H9 (cell line): ENCODE results near the gene SAG. TPM values are rescaled to one million over a fixed set of nuclear protein-coding genes. Genes with fewer than 3 reads are reported as not detected.

Experiments used
- DNase-seq: peaks from one replicate; pipeline ENCODE4 v3.0.0-alpha.2; 2017
- H2AFZ ChIP-seq: one replicate; pipeline ENCODE4 v1.6.1; 2013; ENCODE audit warnings: mild to moderate bottlenecking, low read length, control low read depth, moderate library complexity
- H2AK5ac ChIP-seq: 2 replicates; pipeline ENCODE4 v1.6.1; 2013; ENCODE audit warnings: low read length, control low read depth, mixed read lengths; ENCODE audit not compliant: insufficient read length
- H2BK120ac ChIP-seq: one replicate; pipeline ENCODE4 v1.6.1; 2013; ENCODE audit warnings: low read depth, mild to moderate bottlenecking, low read length, control low read depth, inconsistent platforms; ENCODE audit not compliant: poor library complexity, severe bottlenecking
- H2BK12ac ChIP-seq: 2 replicates; pipeline ENCODE4 v1.6.1; 2013; ENCODE audit warnings: low read length, control low read depth, mixed read lengths, low read depth; ENCODE audit not compliant: insufficient read length
- H2BK15ac ChIP-seq: 2 replicates; pipeline ENCODE4 v1.6.1; 2013; ENCODE audit warnings: low read depth, low read length, control low read depth
- H2BK20ac ChIP-seq: one replicate; pipeline ENCODE4 v1.6.1; 2013; ENCODE audit warnings: low read depth, mild to moderate bottlenecking, low read length, control low read depth, inconsistent platforms; ENCODE audit not compliant: poor library complexity, severe bottlenecking
- H2BK5ac ChIP-seq: 2 replicates; pipeline ENCODE4 v1.6.1; 2013; ENCODE audit warnings: low read length, control low read depth, mixed read lengths; ENCODE audit not compliant: insufficient read length
- H3K14ac ChIP-seq: 2 replicates; pipeline ENCODE4 v1.6.1; 2013; ENCODE audit warnings: low read length, control low read depth; ENCODE audit not compliant: insufficient read depth
- H3K18ac ChIP-seq: 2 replicates; pipeline ENCODE4 v1.6.1; 2013; ENCODE audit warnings: low read depth, mild to moderate bottlenecking, mixed read lengths, low read length, control low read depth; ENCODE audit not compliant: insufficient read length
- H3K23ac ChIP-seq: 2 replicates; pipeline ENCODE4 v1.6.1; 2013; ENCODE audit warnings: low read length, control low read depth, mixed read lengths, low read depth; ENCODE audit not compliant: insufficient read length
- H3K23me2 ChIP-seq: 2 replicates; pipeline ENCODE4 v1.6.1; 2013; ENCODE audit warnings: low read depth, mild to moderate bottlenecking, mixed read lengths, low read length, control low read depth; ENCODE audit not compliant: insufficient read length, poor library complexity, severe bottlenecking
- H3K27ac ChIP-seq: 2 replicates; pipeline ENCODE4 v1.5.1; 2013; ENCODE audit warnings: low read length, control low read depth, mixed read lengths, low read depth; ENCODE audit not compliant: insufficient read length
- H3K27me3 ChIP-seq: 2 replicates; pipeline ENCODE4 v1.6.1; 2013; ENCODE audit warnings: low read length, control low read depth, inconsistent platforms; ENCODE audit not compliant: insufficient read depth
- H3K4ac ChIP-seq: 2 replicates; pipeline ENCODE4 v1.6.1; 2013; ENCODE audit warnings: low read depth, mild to moderate bottlenecking, control low read depth, inconsistent platforms, low read length, moderate library complexity
- H3K4me1 ChIP-seq: 2 replicates; pipeline ENCODE4 v1.6.1; 2013; ENCODE audit warnings: low read length, control low read depth, inconsistent platforms; ENCODE audit not compliant: insufficient read depth
- H3K4me2 ChIP-seq: 2 replicates; pipeline ENCODE4 v1.6.1; 2013; ENCODE audit warnings: low read length, control low read depth, mixed read lengths; ENCODE audit not compliant: insufficient read length, insufficient read depth
- H3K56ac ChIP-seq: 2 replicates; pipeline ENCODE4 v1.6.1; 2013; ENCODE audit warnings: low read depth, mild to moderate bottlenecking, mixed read lengths, low read length, control low read depth; ENCODE audit not compliant: insufficient read length
- H3K79me1 ChIP-seq: 2 replicates; pipeline ENCODE4 v1.6.1; 2013; ENCODE audit warnings: low read depth, mild to moderate bottlenecking, moderate library complexity, low read length, control low read depth, inconsistent platforms; ENCODE audit not compliant: insufficient read depth, poor library complexity, severe bottlenecking
- H3K79me2 ChIP-seq: 2 replicates; pipeline ENCODE4 v1.6.1; 2013; ENCODE audit warnings: low read length, control low read depth, inconsistent platforms; ENCODE audit not compliant: insufficient read depth
- H3K9ac ChIP-seq: 2 replicates; pipeline ENCODE4 v1.6.1; 2013; ENCODE audit warnings: low read length, control low read depth, mixed read lengths; ENCODE audit not compliant: insufficient read length; ENCODE audit errors: extremely low read depth
- H3K9me3 ChIP-seq: one replicate; pipeline ENCODE4 v1.6.1; 2013; ENCODE audit warnings: low read depth, low read length, inconsistent platforms; ENCODE audit not compliant: control insufficient read depth
- H3T11ph ChIP-seq: one replicate; pipeline ENCODE4 v1.6.1; 2013; ENCODE audit warnings: mild to moderate bottlenecking, low read length, control low read depth, inconsistent platforms
- H4K20me1 ChIP-seq: one replicate; pipeline ENCODE4 v1.6.1; 2013; ENCODE audit not compliant: control insufficient read depth, insufficient read length, insufficient read depth
- H4K5ac ChIP-seq: 2 replicates; pipeline ENCODE4 v1.6.1; 2013; ENCODE audit warnings: low read depth, mild to moderate bottlenecking, mixed read lengths, low read length, control low read depth; ENCODE audit not compliant: insufficient read length
- H4K8ac ChIP-seq: replicated peaks from 2 replicates; pipeline ENCODE4 v1.6.1; 2013; ENCODE audit warnings: low read length, control low read depth, mixed read lengths, low read depth; ENCODE audit not compliant: insufficient read length
- H4K91ac ChIP-seq: 2 replicates; pipeline ENCODE4 v1.6.1; 2013; ENCODE audit warnings: low read depth, mild to moderate bottlenecking, moderate library complexity, mixed read lengths, low read length, control low read depth; ENCODE audit not compliant: insufficient read length
- H3K27ac Mint-ChIP-seq, 3 experiments: 2 replicates in 2 of 3; 3 replicates in 1 of 3; pipeline ENCODE4 v1.8.0; 2020 to 2021; ENCODE audit warnings: mixed read lengths in 3 of 3, mild to moderate bottlenecking in 1 of 3, moderate library complexity in 1 of 3
- H3K27me3 Mint-ChIP-seq: 2 replicates; pipeline ENCODE4 v1.8.0; 2021; ENCODE audit warnings: low read depth, mild to moderate bottlenecking, moderate library complexity, mixed read lengths
- H3K36me3 Mint-ChIP-seq, 3 experiments: 2 replicates in 2 of 3; 3 replicates in 1 of 3; pipeline ENCODE4 v1.8.0; 2020 to 2021; ENCODE audit warnings: low read depth in 3 of 3, mixed read lengths in 3 of 3; ENCODE audit not compliant: insufficient read depth in 1 of 3
- H3K4me1 Mint-ChIP-seq, 2 experiments: 2 replicates each; pipeline ENCODE4 v1.8.0; 2020; ENCODE audit warnings: mixed read lengths in 2 of 2
- H3K4me3 Mint-ChIP-seq, 2 experiments: 2 replicates in 1 of 2; 3 replicates in 1 of 2; pipeline ENCODE4 v1.8.0; 2020 to 2021; ENCODE audit warnings: mild to moderate bottlenecking in 2 of 2, mixed read lengths in 2 of 2, moderate library complexity in 1 of 2
- H3K9me3 Mint-ChIP-seq, 2 experiments: 2 replicates in 1 of 2; 3 replicates in 1 of 2; pipeline ENCODE4 v1.8.0; 2020; ENCODE audit warnings: mild to moderate bottlenecking in 2 of 2, mixed read lengths in 2 of 2, moderate library complexity in 1 of 2
- CTCF ChIP-seq: fragments of 200-600 bp; sonication (generic); conservative IDR thresholded peaks from 3 replicates; pipeline ENCODE4 v1.8.0; 2021; ENCODE audit warnings: antibody characterized with exemption, mild to moderate bottlenecking
- WGBS: extraction: QIAGEN DNeasy Blood & Tissue Kit; methylation state at CpG from one replicate; pipeline ENCODE4 v1.1.7; 2013; ENCODE audit warnings: missing lambda C conversion rate, low lambda C conversion rate, mixed read lengths; ENCODE audit not compliant: insufficient read length; ENCODE audit errors: extremely low coverage; 5-methylcytosine and 5-hydroxymethylcytosine counted together
- total RNA-seq: library from RNA; stranded (reverse); gene quantifications from 2 replicates; pipeline ENCODE4 v1.2.1, GENCODE V29; 2021

Gene SAG
- total RNA-seq, 1 experiment from 2014 or later, result not detected

DNA sequence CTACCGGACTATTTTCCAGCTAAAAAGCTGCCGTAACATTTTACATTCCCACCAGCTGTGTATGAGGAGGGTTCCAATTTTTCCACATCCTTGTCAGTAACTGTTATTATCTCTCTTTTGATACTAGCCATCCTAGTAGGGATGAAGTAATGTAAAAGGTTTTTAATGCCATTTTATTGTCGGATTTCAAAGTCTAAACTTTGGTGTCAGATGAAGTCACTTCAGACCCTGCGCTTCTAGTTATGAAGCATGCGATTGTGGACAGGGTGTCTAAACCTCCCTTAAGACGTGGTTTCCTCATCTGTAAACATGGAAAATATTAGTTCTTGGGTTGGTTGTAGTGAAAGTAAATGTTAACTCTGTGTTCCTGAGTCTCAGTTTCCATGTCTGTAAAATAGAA, 51.3 kb downstream of the SAG start:
- no peaks in the 10 kb centered on the region; the same call in 1 of the 2 replicates for H3K4me1 ChIP-seq
- no peak overlapping the region for H3T11ph ChIP-seq
- no peak overlapping the region for H3K14ac ChIP-seq
- Mint-ChIP-seq H3K27me3 (peaks cover 21% of the 10 kb centered on the region), H3K9me3 (no peaks in the 10 kb centered on the region), H3K27ac (no peak overlapping the region), H3K4me1 (peaks cover 12% of the 10 kb centered on the region in 2 experiments), H3K4me3 (no peak overlapping the region), H3K36me3 (peaks cover 0 to 2% (median 1%) of the 10 kb centered on the region in 3 experiments; a peak in 4 of 7 replicates)
- no peak overlapping the region for H3K4me2 ChIP-seq
- no peaks in the 10 kb centered on the region for H3K9me3 ChIP-seq
- no peak overlapping the region for H2BK20ac ChIP-seq
- H2BK5ac ChIP-seq, result no peak overlapping the region
- H3K27me3 ChIP-seq, result peaks cover 5% of the 10 kb centered on the region; the same call in 1 of the 2 replicates
- no peak overlapping the region for H2BK12ac ChIP-seq
- H2BK120ac ChIP-seq, result no peak overlapping the region
- no peak overlapping the region for H2AK5ac ChIP-seq
- DNase-seq, result no peak
- H3K27ac ChIP-seq, result no peak overlapping the region
- H4K20me1 ChIP-seq, result no peaks in the 10 kb centered on the region
- H4K91ac ChIP-seq, result no peak overlapping the region
- H2AFZ ChIP-seq, result no peak overlapping the region
- no peak overlapping the region for H4K8ac ChIP-seq
- no peak overlapping the region for H3K56ac ChIP-seq
- no peak overlapping the region for H3K18ac ChIP-seq
- H4K5ac ChIP-seq, result no peak overlapping the region
- H3K23me2 ChIP-seq, result peaks cover 8% of the 10 kb centered on the region
- H3K9ac ChIP-seq, result no peak overlapping the region
- H2BK15ac ChIP-seq, result no peak overlapping the region
- no peak overlapping the region for H3K23ac ChIP-seq
- no peak overlapping the region for H3K4ac ChIP-seq
- H3K79me2 ChIP-seq, result peaks cover 1% of the 10 kb centered on the region; the same call in 1 of the 2 replicates
- no CpG with 5 or more reads among the region's 6 CpGs for WGBS
- no peak for TF ChIP-seq CTCF
- no peaks in the 10 kb centered on the region for H3K79me1 ChIP-seq
